AG20443 (cell line): ENCODE results near the gene COX19.

ENCODE experiments used
- DNase-seq: peaks from one replicate; pipeline ENCODE4 v3.0.0; 2012; ENCODE audit warnings: low spot score, mixed read lengths

Gene COX19, protein sequence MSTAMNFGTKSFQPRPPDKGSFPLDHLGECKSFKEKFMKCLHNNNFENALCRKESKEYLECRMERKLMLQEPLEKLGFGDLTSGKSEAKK

DNA sequence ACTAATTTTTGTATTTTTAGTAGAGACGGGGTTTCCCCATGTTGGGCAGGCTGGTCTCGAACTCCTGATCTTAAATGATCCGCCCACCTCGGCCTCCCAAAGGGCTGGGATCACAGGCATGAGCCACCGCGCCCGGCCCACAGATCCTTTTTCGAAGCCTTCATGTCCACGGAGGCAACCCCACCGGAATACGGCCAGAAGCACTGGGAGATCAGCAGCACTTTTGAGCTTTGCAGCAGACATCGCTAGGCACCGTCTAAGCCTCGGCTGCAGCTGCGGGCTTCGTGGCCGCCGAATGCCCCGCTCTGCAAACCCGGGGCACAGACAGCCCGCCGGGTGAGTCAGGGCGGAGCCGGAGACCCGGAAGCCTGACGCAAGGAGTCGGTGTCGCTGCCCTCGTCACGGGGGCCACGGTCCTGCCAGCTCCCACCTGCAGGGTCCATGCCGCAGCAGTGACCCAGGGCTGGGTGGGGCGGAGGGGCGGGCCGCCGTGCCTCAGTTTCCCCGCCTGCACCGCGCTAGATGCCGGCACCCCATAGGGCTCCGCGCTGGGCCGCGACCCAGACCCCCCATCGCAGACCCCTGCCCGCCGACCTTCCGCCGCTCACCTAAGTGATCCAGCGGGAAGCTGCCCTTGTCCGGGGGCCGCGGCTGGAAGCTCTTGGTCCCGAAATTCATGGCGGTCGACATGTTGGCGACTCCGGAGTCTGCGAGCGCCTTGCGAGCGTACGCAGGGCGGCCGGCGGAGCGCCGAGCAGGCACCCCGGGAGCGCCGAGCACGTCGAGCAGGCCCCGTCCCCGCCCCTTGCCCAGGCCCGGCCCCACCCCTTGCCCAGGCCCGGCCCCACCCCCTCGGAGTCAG, at the start of gene COX19:
Gene COX19 (minus strand): TSS at position 730 of the 862 bp plus-strand sequence. CDS start 40 bp downstream, at position 690.
- peak; percentile 98 for DNase-seq

DNA sequence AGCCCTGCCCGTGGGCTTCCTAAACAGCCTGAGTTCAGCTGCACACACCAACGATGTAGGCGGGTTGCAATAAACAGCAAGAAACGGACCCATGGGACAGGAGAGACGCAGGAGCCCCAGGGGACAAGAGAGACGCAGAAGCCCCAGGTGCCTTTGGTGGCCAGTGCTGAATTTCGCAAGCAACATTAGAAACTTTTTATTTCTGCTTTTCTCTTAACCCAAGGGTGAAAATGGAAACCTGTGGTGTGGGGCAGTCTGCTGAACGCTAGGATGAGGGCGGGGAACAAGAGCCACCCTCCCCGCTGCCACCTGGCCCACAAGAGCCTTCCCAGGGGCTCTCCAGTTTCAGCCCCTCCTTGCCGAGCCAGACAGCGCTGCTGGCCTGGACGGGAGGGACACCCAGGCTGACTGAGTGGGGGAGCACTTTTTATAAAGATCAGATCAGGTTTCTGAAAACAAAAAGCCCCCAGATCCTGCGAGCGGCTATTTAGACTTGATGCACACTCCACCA, 49.0 kb upstream of the COX19 start:
- DNase-seq = no peak

DNA sequence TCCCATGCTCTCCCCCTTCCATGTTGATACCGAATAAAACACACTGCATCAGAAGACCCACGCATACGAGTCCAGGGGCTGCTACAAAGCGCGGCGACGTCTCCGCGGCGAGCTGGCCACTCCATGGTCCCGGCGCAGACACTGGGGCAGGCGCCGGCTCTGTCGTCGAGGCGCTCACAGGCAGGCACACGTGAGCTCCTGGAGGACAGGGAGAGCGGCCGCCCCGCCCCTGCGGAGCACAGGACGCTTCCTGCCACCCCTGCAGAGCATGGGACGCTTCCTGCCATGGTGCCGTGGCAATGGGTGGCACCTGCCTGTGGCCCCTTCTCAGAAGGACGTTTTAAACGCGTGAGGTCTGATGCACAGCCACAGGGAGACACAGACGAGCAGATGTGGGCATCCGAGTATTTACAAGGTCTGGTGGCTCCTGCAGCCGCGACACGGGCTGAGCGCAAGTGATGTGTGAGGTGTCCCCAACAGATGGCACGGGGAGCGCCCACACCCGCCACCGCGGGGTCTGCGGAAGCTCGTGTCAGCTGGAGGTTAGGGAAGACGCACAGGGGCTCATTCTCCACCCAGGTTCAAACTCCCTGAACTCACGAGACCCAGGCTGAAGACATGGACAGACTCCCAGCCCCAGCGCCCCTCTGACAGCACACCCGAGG, 47.6 kb upstream of the COX19 start:
- no peak for DNase-seq

DNA sequence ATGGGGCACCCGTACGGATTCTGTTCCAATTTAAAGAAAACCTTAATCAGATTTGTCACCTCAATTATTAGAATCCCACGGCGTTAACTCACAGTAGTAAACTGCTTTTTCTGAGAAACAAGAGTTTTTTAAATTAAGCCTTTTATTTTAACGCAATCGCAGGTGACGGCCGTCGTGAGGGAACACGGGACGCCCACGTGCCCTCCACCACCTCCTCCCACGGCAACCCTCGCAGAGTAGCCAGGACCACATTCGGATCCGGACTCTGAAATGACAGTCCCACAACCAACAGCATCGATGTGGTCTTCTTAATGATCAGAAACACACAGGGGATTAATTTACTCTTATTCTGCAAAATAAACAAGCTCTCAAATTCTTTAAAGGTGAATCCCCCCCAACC, 47.0 kb upstream of the COX19 start:
- no peak for DNase-seq

DNA sequence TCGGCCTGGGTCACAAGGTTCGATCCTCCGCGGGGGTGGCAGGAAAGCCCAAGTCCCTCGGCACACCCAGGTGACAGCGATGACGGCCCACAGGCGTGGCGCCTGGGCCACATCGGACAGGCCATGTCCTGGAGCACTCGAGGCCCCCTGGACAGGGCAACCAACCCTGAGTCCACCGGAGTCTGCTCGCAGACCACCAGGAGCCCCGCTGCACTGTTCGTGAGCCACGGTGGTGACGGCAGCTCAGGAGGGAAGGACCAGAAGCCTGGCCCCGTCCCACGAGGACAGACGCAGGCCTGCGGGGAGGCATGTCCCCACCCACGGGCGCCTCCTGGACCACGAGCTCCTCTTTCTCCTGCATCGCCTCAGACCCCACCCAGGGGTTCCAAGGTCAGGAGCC, 46.6 kb upstream of the COX19 start:
- DNase-seq = no peak

DNA sequence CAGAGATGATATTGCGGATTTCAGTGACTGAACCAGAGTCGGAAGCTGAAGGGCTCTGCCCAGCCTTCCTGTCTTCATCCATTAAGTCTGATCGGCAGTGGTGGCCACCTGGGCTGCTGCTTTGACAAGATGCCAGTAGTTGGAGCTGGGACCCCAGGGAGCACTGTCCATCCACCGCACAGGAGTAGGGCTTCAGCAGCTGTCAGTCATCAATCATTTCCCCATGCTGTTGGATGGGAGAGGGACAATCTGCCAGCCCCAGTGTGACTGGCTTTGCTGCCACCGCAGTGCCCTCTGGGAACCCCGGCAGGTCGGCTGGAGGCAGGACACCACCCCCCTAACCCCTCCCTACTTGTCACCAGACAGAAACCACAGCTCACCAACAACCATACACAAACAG, 46.0 kb upstream of the COX19 start:
- no peak for DNase-seq

DNA sequence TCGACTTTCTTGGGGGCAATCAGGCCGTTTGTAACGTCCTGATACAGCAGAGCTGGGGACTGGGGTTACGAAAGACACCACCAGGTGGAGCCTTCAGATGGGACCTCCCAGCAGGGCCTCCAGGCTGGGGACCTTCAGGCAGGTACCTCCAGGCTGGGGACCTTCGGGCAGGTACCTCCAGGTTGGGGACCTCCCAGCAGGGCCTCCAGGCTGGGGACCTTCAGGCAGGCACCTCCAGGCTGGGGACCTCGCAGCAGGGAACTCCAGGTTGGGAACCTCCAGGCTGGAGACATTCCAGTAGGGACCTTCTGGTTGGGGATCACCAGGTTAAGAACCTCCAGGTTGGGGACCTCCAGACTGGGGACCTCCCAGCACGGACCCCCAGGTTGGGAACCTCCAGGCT, 45.5 kb upstream of the COX19 start:
- no peak for DNase-seq

DNA sequence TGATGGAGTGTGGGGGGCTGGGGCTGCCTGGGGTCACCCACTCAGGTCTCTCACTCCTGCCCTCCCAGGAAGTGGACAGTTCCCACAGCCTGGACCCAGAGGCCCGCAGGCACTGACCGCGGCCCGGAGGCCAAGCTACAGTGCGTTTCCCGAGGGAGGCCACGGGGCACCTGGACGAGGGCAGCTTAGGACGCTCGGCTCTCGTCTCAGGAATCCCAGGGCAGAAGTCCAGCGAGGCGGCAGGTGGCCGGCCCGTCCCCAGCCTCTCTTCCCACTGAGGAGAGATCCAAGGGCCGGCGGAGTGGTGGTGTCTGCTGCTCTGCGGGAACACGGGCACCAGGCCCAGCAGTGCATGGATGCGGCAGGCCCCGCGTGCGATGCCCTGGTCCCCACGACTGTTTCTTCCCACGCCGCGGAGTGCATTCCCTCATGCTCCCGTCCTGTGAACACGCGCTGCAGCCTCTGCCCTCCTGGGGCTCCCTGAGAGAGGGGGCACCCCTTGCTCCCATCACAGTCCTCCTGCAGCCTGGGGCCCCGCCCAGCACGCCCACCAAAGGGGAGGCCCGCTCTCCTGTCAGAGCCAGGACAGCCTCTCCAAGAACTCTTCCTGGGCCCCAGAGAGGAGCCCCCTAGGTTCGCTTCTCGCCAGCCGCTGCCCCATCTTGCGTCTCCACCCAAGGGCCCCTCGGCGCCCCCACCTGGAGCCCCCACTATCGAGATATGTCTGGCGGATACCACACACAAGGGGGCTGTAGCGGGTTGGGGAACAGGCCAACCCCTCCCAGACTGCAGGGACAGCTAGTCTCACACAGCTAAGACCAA, 44.7 kb upstream of the COX19 start:
- DNase-seq = no peak

DNA sequence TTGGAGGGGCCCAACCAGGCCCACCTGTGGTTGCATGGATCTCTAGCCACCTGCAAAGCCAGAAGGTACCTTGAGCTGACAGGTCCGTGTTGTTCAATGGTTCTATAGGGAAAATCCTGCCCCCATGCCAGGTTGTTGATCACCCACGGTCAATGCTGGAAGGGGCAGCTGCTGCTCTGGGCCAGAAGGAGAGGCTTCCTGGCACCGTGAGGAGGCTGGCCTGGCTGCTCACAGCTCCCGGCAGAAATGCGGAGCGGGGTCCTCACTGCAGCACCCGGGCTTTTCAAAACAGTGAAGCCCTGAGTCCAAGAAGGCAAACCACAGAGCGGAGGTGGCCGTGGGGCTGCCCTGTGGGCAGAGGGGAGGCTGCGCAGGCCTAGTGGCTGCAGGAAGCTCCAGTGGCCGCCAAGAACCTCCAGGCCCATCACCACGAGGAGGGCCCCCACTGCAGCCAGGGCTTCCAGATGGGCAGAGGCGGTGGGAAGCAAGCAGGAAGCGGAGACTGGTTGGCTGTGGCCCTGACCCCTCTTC, 44.0 kb upstream of the COX19 start:
- no peak for DNase-seq

DNA sequence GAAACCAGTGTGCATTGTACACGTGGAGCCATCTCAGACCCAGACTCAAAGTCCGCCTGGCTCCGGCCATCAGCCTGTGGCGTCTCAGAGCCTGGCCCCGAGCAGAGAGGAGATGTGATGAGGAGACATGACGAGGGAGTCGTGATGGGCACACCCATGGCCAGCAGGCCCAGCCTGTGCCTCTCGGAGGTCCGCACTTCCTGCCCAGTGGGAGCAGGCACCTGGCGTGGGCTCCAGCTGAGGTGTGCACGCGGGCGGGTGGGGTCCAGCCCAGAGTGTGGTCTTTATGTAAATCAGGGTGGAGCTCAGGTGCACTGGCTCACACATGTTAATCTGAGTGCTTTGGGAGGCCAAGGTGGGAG, 43.0 kb upstream of the COX19 start:
- no peak for DNase-seq

DNA sequence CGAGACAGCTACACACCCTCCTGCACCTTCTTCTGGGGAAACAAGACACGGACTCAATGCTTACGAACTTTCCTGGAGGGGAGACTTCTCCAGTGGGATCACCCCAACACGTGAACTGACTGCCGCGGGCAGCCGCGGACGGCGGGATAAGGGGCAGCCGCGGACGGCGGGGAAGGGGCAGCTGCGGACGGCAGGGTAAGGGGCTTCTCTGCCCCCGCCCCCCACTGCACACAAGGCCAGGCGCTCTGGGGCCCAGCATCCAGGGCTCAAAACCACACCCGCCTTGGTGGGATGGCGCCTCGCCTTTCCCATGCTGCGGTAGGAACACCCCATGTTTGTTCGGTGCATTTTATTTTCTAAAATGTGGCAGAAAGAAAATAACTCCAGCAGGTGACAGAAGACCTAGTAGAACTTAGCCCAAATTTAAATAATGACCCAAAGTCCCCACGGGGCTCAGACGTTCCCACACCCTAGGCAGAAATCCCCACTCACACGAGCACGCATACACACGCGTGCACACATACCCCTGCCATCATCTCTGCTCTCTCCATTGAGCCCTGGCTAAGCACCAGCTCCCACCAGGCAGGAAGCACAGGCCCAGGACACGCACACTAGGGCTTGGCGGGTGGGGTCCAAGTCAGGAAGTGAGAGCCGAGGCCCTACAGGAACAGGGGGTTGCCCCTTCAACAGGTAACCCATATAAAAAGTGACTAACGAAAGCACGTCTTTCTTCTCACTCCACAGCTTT, 42.4 kb upstream of the COX19 start:
- no peak for DNase-seq

DNA sequence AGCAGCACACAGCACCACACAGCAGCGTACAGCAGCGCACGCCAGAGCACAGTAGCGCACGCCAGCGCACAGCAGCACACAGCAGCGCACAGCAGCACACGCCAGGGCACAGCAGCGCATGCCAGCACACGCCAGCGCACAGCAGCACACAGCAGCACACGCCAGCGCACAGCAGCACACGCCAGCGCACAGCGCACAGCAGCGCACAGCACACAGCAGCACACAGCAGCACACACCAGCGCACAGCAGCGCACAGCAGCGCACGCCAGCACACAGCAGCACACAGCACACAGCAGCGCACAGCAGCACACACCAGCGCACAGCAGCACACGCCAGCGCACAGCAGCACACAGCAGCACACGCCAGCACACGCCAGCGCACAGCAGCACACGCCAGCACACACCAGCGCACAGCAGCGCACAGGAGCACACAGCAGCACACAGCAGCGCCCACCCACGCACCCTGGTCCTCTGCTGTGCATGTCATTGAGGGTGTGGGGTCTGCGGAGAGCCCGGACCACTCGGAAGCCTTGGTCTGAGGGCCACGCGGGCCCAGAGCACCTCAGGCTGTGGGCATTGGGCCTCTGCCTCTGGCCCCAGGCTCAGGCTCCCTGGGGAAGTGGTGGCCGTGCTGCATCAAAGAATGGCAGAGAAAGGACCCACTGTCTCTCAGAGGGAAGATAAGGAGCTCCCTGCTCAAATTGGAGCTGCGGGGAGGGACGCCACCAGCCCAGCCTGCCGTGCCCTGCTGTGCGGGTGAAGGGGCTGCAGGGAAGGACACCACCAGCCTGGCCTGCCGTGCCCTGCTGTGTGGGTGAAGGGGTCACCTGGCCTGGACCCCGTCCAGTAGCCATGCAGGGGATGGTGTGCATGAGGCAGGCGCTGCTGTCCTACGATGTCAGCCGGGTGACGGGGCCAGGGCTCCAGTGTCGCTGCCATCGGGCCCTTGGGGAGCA, 41.5 kb upstream of the COX19 start:
- DNase-seq = no peak

DNA sequence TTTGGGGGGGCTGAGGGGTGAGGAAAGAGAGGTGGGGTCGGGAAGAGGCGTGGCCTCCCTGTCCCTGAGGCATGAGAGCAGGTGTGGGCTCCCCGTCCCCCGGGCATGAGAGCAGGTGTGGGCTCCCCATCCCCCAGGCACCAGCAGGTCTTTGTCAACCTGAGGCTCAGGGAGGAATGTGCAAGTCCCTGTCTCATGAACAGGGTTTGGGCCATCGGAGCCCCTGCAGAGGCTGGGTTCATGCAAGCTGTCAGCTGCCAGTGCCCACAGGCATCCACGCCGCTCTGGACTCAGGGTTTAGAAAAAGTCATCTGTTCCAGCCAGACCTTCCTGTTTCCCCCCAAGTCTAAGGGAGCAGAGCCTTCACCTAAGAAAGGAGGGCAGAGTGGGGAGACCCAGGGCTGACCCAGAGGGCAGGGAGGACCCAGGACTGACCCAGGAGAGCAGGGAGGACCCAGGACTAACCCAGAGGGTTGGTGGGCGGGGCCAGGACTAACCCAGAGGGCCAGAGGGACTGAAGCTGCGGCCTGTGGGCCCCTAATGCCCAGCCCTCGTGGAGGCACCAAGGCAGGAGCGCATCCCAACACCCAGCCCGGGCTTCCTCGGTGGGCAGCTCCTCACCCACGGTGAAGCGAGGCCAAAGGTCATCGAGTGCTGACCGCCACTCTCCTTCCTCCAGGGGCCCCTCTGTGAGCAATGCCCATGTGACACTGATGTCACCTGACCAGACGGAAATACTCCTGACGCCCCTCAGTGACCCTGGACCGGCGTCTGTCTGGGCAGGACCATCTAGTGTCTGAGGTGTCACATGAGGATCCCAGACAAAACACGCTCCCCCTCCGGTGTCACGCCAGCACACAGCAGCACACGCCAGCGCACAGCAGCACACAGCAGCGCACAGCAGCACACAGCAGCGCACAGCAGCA, 40.1 kb upstream of the COX19 start:
- DNase-seq = no peak

DNA sequence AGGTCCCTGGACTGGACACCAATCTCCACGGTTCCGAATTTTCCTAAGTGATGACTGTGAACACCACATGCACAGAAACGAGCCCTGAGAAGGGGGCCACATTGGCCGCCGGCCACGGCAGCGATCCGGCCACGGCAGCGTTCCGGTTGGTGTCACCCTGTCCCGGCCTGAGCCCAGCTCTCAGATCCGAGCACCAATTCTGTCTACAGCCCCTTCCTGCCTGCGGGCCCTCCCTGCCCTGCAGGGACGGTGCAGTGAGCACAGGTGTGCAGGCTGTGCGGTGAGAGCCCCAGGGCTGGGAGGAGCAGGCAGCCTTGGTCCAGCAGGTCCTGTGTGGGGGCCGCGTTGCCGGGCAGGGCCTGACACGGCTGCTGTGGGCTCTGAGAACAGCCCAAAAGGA, 39.3 kb upstream of the COX19 start:
- no peak for DNase-seq

DNA sequence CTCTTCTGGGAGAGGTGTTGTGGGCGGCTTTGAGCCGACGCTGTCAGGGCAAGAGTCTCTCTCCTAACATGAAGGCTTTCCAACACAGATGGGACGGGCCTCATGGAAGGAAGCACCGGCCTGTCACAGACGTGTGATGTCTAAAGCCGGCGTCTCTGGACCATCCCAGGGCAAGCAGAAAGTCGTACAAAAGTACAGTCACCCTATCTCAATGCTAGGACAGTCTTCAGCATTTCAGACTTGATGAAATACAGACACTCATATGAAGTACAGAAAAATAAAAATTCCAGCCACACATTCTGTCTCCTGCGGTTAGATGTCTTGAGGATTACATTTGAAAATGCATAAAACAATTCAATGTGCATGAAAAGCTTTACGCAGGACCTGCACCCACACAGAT, 38.2 kb upstream of the COX19 start:
- no peak for DNase-seq

DNA sequence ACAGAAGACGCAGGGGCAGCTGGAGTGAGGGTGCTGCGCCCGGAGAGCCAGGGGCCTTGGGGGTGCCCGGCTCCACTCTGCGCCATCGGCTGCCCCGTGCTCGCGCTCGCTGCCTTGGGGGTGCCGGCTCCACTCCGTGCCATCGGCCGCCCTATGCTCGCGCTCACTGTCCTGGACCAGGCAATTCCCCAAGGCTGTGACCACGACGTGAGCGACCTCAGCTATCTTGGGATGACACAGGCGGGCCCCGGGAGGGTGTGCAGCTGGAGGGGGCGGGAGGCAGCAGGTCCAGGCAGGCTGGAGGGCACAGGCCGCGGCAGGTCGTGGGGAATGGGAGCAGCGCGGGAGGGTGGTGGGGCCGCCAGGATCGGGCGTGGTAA, 37.4 kb upstream of the COX19 start:
- DNase-seq = no peak

DNA sequence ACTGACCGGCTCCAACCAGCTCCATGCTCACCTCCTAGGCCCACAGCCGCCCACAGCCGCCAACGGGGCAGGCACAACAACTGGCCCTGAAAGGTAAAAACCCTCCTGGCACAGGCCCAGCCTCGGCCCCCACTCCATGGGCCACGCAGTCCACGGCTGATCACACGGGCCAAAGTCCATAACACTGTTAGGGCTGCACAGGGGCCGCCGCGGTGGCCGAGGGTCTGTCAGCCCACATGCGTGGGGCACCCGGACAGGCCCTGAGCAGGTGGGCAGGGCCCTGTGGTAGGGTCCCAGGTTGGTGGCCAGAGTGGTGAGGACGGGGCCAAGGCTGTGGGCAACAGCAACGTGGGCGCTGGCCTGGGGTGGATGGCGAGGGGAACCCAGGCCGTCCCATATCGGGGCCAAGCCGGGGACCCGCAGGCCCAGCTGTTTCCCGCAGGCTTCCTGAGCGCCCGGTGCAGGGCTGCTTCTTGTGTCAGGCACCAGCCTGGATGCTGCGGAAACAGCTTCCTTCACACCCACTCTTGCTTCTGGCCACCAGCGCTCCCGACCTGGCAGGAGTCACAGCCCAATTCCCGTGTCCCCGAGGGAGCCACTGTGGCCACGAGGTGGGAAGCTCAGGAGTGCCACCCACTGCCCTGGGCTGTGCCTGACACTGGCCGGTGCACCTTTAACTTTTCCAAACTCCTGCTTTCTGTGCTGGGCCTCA, 36.8 kb upstream of the COX19 start:
- no peak for DNase-seq

DNA sequence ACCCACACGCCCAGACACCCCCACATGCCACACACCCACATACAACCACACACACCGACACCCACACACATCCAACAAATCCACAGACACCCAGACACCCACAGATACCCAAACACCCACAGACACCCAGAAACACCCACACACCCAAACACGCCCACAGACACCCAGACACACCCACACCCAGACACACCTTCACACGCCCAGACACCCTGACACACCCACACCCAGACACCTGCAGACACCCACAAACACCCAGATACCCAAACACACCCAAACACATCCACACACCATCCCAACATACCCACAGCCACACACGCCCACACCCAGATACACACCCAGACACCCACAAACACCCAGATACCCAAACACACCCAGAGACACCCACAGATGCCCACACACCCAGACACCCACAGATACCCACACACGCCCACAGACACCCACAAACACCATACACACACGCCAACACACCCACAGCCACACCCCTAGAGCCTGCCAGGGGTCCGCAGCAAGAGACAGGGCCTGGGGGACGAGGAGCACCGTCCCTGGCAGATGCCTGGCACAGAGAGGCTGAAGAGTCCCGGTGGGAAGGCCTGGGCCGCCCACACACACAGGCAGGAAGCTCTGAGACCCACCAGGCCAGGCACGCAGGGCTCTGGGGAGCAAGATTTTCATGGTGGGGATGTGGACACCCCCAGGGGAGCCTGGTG, 36.1 kb upstream of the COX19 start:
- no peak for DNase-seq
